GM12878 (cell line): Measurements from ENCODE around the gene MRPL12.

ENCODE experiments used
- FOS ChIP-seq: IDR thresholded peaks from 3 replicates; pipeline ENCODE4 v1.6.1; 2011; ENCODE audit warnings: borderline replicate concordance; ENCODE audit not compliant: insufficient read length; ENCODE audit errors: extremely low read depth
- GABPA ChIP-seq: IDR thresholded peaks from 2 replicates; pipeline ENCODE4 v1.6.1; 2014; ENCODE audit warnings: antibody characterized with exemption, low read depth, mild to moderate bottlenecking, inconsistent platforms
- POLR2A ChIP-seq: IDR thresholded peaks from 2 replicates; pipeline ENCODE4 v1.6.1; 2011; ENCODE audit warnings: low read depth, mild to moderate bottlenecking, low read length
- POLR2AphosphoS5 ChIP-seq: IDR thresholded peaks from 2 replicates; pipeline ENCODE4 v1.6.1; 2011; ENCODE audit warnings: mild to moderate bottlenecking, low read length, inconsistent platforms
- RCOR1 ChIP-seq: conservative IDR thresholded peaks from 2 replicates; pipeline ENCODE4 v1.6.1; 2012; ENCODE audit warnings: low read depth, low read length, improper control_type of control experiment
- SUPT20H ChIP-seq: IDR thresholded peaks from 2 replicates; pipeline ENCODE4 v1.6.1; 2011; ENCODE audit warnings: low read depth, mild to moderate bottlenecking, low read length, moderate library complexity, borderline replicate concordance; ENCODE audit not compliant: control insufficient read depth
- TCF12 ChIP-seq: IDR thresholded peaks from 2 replicates; pipeline ENCODE4 v1.6.1; 2011; ENCODE audit warnings: low read depth, mild to moderate bottlenecking, low read length
- ZNF384 ChIP-seq: IDR thresholded peaks from 2 replicates; pipeline ENCODE4 v1.6.1; 2012; ENCODE audit warnings: low read depth, mild to moderate bottlenecking, low read length, improper control_type of control experiment, borderline replicate concordance
- TF ChIP-seq, protein P1 (sequence below): IDR thresholded peaks from 2 replicates; pipeline ENCODE4 v1.6.1; 2012; ENCODE audit warnings: mild to moderate bottlenecking, low read depth, low read length

DNA sequence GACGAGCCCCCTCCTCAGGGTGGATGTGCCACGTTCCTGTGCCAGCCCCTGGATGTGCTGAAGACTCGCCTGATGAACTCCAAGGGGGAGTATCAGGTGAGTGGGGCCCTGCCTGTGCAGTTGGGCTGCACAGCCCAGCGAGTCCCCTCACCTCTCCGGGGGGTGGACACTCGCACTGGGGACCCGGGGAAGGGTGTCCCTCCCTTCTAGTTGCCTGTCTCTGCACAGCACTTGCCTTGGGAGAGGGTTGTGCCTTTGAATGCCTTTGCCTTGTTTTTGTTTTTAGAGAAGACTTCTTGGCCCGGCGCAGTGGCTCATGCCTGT, 14.6 kb downstream of the MRPL12 start:
- TF ChIP-seq FOS: no peak
- TF ChIP-seq GABPA: no peak
- TF ChIP-seq POLR2A: no peak
- TF ChIP-seq, protein P1, sequence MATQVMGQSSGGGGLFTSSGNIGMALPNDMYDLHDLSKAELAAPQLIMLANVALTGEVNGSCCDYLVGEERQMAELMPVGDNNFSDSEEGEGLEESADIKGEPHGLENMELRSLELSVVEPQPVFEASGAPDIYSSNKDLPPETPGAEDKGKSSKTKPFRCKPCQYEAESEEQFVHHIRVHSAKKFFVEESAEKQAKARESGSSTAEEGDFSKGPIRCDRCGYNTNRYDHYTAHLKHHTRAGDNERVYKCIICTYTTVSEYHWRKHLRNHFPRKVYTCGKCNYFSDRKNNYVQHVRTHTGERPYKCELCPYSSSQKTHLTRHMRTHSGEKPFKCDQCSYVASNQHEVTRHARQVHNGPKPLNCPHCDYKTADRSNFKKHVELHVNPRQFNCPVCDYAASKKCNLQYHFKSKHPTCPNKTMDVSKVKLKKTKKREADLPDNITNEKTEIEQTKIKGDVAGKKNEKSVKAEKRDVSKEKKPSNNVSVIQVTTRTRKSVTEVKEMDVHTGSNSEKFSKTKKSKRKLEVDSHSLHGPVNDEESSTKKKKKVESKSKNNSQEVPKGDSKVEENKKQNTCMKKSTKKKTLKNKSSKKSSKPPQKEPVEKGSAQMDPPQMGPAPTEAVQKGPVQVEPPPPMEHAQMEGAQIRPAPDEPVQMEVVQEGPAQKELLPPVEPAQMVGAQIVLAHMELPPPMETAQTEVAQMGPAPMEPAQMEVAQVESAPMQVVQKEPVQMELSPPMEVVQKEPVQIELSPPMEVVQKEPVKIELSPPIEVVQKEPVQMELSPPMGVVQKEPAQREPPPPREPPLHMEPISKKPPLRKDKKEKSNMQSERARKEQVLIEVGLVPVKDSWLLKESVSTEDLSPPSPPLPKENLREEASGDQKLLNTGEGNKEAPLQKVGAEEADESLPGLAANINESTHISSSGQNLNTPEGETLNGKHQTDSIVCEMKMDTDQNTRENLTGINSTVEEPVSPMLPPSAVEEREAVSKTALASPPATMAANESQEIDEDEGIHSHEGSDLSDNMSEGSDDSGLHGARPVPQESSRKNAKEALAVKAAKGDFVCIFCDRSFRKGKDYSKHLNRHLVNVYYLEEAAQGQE: no peak
- no peak for TF ChIP-seq SUPT20H
- no peak for TF ChIP-seq ZNF384
- TF ChIP-seq POLR2AphosphoS5: no peak
- no peak for TF ChIP-seq TCF12
- TF ChIP-seq RCOR1: no peak
